GM23248 (cell line): ENCODE data around the gene TTC28.
"Not testable (repeated sequence)": the region's sequence is repeated elsewhere in the genome, so short reads cannot be mapped to it uniquely, and the experiment has no call there.

ENCODE experiments used
- EZH2 ChIP-seq: fragments of 200-600 bp; sonication (generic); IDR thresholded peaks from 2 replicates; pipeline ENCODE4 v1.6.1; 2018; ENCODE audit warnings: antibody characterized with exemption, mild to moderate bottlenecking; ENCODE audit not compliant: insufficient read depth, poor library complexity, severe bottlenecking
- EZH2phosphoT487 ChIP-seq: fragments of 200-600 bp; sonication (generic); IDR thresholded peaks from 2 replicates; pipeline ENCODE4 v1.6.1; 2018; ENCODE audit warnings: antibody characterized with exemption, moderate library complexity, mild to moderate bottlenecking, low read depth; ENCODE audit not compliant: insufficient read depth

- not testable (repeated sequence) for TF ChIP-seq EZH2, EZH2phosphoT487
Observed at GRCh38 chr22:28553108-28553866, 126.4 kb downstream of the TTC28 start.
